Measurements from ENCODE around the gene IL1A. TPM values are rescaled to one million over a fixed set of nuclear protein-coding genes. Genes with fewer than 3 reads are reported as not detected.

IL1A gene
- total RNA-seq, 2 donors from 2014 or later: 0.73 to 1.0 TPM

- H3K4me3 Mint-ChIP-seq: no peak overlapping the region
- Histone ChIP-seq H3K27ac (ENCODE audit: low read depth, low read length) (no peak overlapping the region), H3K4me1 (ENCODE audit: control insufficient read depth, insufficient read depth, low read length) (no peaks in the 10 kb centered on the region), H3K9ac (ENCODE audit: extremely low read depth, low read length, poor library complexity, severe bottlenecking) (no peak overlapping the region), H3K9me3 (ENCODE audit: control insufficient read depth, low read length) (no peaks in the 10 kb centered on the region), H3K27me3 (ENCODE audit: control insufficient read depth, insufficient read depth, low read length, poor library complexity, severe bottlenecking) (no peaks in the 10 kb centered on the region), H3K36me3 (ENCODE audit: control insufficient read depth, insufficient read depth, low read length) (peaks cover 84% of the 10 kb centered on the region), H3K4me3 (ENCODE audit: low read length) (peak overlapping the region; percentile 28)
- DNase-seq: no peak
- whole genome bisulfite sequencing, 2 experiments (ENCODE audit: insufficient coverage in 1 of 2, insufficient read length in 1 of 2): 95 to 100% methylated on average over 1 of the region's 1 CpG
- peaks cover 49% of the 10 kb centered on the region for H3K36me3 Mint-ChIP-seq (ENCODE audit: low read depth)
- TF ChIP-seq CTCF (conservative IDR thresholded peaks at IDR 0.05): no peak
- H3K9me3 Mint-ChIP-seq: no peaks in the 10 kb centered on the region
- no peaks in the 10 kb centered on the region for H3K27me3 Mint-ChIP-seq (ENCODE audit: insufficient read depth)
- no peak overlapping the region for H3K27ac Mint-ChIP-seq
- H3K4me1 Mint-ChIP-seq: peaks cover 8% of the 10 kb centered on the region
Measured at GRCh38 chr2:112754564-112754963, 29.7 kb downstream of the IL1A start.

GRCh38 chr2:112752667-112753066 is 31.6 kb downstream of the IL1A start:
- no peak overlapping the region for H3K4me3 ChIP-seq (ENCODE audit: low read length)

GRCh38 chr2:112751451-112752197 is 32.7 kb downstream of the IL1A start:
- Mint-ChIP-seq H3K9me3 (no peaks in the 10 kb centered on the region), H3K4me3 (no peak overlapping the region), H3K27ac (no peak overlapping the region), H3K36me3 (ENCODE audit: low read depth) (peaks cover 37% of the 10 kb centered on the region), H3K4me1 (peaks cover 8% of the 10 kb centered on the region), H3K27me3 (ENCODE audit: insufficient read depth) (no peaks in the 10 kb centered on the region)
- H3K9ac ChIP-seq (ENCODE audit: extremely low read depth, low read length, poor library complexity, severe bottlenecking): no peak overlapping the region
- H3K4me1 ChIP-seq (ENCODE audit: control insufficient read depth, insufficient read depth, low read length): no peaks in the 10 kb centered on the region
- no peaks in the 10 kb centered on the region for H3K27me3 ChIP-seq (ENCODE audit: control insufficient read depth, insufficient read depth, low read length, poor library complexity, severe bottlenecking)
- no peaks in the 10 kb centered on the region for H3K9me3 ChIP-seq (ENCODE audit: control insufficient read depth, low read length)
- H3K36me3 ChIP-seq (ENCODE audit: control insufficient read depth, insufficient read depth, low read length): peaks cover 75% of the 10 kb centered on the region
- no peak overlapping the region for H3K27ac ChIP-seq (ENCODE audit: low read depth, low read length)
- no peak overlapping the region for H3K4me3 ChIP-seq (ENCODE audit: low read length)
- no peak for TF ChIP-seq CTCF (conservative IDR thresholded peaks at IDR 0.05)
- no peak for DNase-seq

More at GRCh38 chr2:112752667-112753066, 31.6 kb downstream of the IL1A start:
- H3K36me3 ChIP-seq (ENCODE audit: control insufficient read depth, insufficient read depth, low read length): peaks cover 76% of the 10 kb centered on the region
- H3K27me3 ChIP-seq (ENCODE audit: control insufficient read depth, insufficient read depth, low read length, poor library complexity, severe bottlenecking): no peaks in the 10 kb centered on the region
- H3K27me3 Mint-ChIP-seq (ENCODE audit: insufficient read depth): no peaks in the 10 kb centered on the region
- H3K4me1 Mint-ChIP-seq: peaks cover 8% of the 10 kb centered on the region
- H3K36me3 Mint-ChIP-seq (ENCODE audit: low read depth): peaks cover 41% of the 10 kb centered on the region
- no peak overlapping the region for H3K9ac ChIP-seq (ENCODE audit: extremely low read depth, low read length, poor library complexity, severe bottlenecking)
- H3K4me1 ChIP-seq (ENCODE audit: control insufficient read depth, insufficient read depth, low read length): no peaks in the 10 kb centered on the region
- no peak for TF ChIP-seq CTCF (conservative IDR thresholded peaks at IDR 0.05)
- H3K27ac ChIP-seq (ENCODE audit: low read depth, low read length): no peak overlapping the region
- H3K9me3 ChIP-seq (ENCODE audit: control insufficient read depth, low read length): no peaks in the 10 kb centered on the region
- no peak overlapping the region for H3K27ac Mint-ChIP-seq
- WGBS, 2 experiments (ENCODE audit: insufficient coverage in 1 of 2, insufficient read length in 1 of 2): 95 to 96% methylated on average over 4 of the region's 4 CpGs
- H3K9me3 Mint-ChIP-seq: no peaks in the 10 kb centered on the region
- no peak overlapping the region for H3K4me3 Mint-ChIP-seq
- no peak for DNase-seq

Data from endodermal cell (in vitro differentiated cells).